WERI-Rb-1 (cell line): ENCODE measurements around the gene ZNFX1.

Experiments used
- DNase-seq: peaks from one replicate; pipeline ENCODE4 v3.0.0-alpha.2; 2020
- H3K27ac ChIP-seq: fragments of 250-450 bp; sonication (Bioruptor Pico); 2 replicates; pipeline ENCODE4 v1.5.1; 2020; ENCODE audit warnings: mild to moderate bottlenecking, moderate library complexity
- H3K27me3 ChIP-seq: fragments of 250-450 bp; sonication (Bioruptor Pico); 2 replicates; pipeline ENCODE4 v1.5.1; 2021; ENCODE audit warnings: mild to moderate bottlenecking, low read depth, moderate library complexity; ENCODE audit not compliant: insufficient read depth, severe bottlenecking
- H3K36me3 ChIP-seq: fragments of 250-450 bp; sonication (Bioruptor Pico); 2 replicates; pipeline ENCODE4 v1.5.1; 2020; ENCODE audit warnings: mild to moderate bottlenecking, moderate library complexity
- H3K4me3 ChIP-seq: 2 replicates; pipeline ENCODE4 v1.5.1; 2011; ENCODE audit warnings: low read depth, mild to moderate bottlenecking, control low read depth, low read length
- H3K9me3 ChIP-seq: fragments of 250-450 bp; sonication (Bioruptor Pico); 2 replicates; pipeline ENCODE4 v1.5.1; 2021; ENCODE audit warnings: mild to moderate bottlenecking, moderate library complexity; ENCODE audit not compliant: severe bottlenecking
- CTCF ChIP-seq: IDR thresholded peaks from 2 replicates; pipeline ENCODE4 v1.5.1; 2011; ENCODE audit warnings: low read depth, mild to moderate bottlenecking, control low read depth, inconsistent platforms, low read length

The ZNFX1 gene

DNA sequence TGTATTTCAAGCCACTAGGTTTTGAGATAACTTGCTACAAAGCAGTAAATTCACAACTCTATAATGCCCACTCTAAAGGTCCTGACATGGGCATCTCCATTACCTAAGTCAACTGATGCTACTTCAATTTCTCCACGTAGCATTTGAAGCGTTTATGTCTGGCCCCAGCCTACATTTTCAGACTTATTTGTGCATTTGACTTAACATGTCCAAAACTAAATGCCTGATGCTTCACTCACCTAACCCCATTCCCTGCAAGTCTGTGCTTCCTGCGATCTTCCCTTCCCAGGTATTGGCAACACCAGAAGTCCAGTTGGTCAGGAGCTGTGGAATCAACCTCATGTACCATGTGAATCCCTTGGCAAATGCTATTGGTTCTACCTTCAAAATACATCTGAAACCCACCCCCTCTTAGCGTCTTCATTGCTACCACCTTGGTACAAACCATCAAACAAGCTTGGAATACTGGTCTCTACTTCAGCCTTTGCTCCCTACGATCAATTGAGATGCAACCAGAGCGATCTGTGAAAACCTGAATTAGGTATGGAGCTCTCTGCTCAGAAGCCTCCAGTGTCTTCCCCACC, 12.8 kb upstream of the ZNFX1 start:
- H3K27ac ChIP-seq, result no peak overlapping the region
- H3K9me3 ChIP-seq, result no peaks in the 10 kb centered on the region
- H3K27me3 ChIP-seq, result no peaks in the 10 kb centered on the region
- TF ChIP-seq CTCF, result no peak
- no peak for DNase-seq
- H3K4me3 ChIP-seq, result no peak overlapping the region
- H3K36me3 ChIP-seq, result peaks cover 75% of the 10 kb centered on the region

GRCh38 chr20:49288784-49289696, 11.2 kb upstream of the ZNFX1 start:
- no peaks in the 10 kb centered on the region for H3K9me3 ChIP-seq
- DNase-seq, result no peak
- no peak overlapping the region for H3K27ac ChIP-seq
- TF ChIP-seq CTCF, result no peak
- peaks cover 86% of the 10 kb centered on the region for H3K36me3 ChIP-seq
- H3K4me3 ChIP-seq, result no peak overlapping the region
- H3K27me3 ChIP-seq, result no peaks in the 10 kb centered on the region

- DNase-seq, result no peak
- Histone ChIP-seq H3K9me3 (no peaks in the 10 kb centered on the region), H3K27me3 (no peaks in the 10 kb centered on the region), H3K27ac (no peak overlapping the region), H3K4me3 (no peak overlapping the region), H3K36me3 (peaks cover 94% of the 10 kb centered on the region)
- TF ChIP-seq CTCF, result no peak
Observed at GRCh38 chr20:49288250-49288751, 10.4 kb upstream of the ZNFX1 start.

DNA sequence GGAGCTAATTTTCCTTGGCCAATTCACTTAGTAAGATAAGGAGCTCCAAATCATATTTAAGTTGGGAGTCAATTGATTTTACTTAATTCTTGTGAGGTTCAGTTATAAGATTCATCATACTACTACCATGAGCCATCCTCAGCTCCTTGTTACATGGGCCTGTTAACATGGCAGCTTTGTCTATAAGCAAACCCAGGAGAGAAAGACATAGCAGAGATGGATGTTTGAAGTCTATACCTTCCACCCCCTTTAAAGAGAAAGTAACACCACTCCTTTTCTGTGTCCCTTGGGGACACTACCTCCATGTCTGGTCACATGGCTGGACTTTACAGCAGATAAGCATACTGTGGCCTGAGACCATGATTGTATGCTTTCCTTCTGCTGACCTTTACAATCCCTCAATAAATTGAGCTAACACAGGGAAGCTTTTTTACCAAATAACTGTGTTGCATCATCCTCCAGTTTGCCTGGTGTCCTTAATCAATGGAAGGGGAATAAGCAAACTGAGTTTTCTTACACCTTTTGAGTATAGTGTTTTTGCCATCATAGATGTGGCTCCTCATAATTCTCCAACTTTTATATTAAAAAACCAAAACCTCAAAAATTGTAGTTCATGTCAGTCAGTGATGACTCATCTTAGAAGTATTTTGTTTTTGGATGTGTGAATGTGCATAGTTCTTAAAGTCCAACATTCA, 9.8 kb upstream of the ZNFX1 start:
- Histone ChIP-seq H3K27ac (no peak overlapping the region), H3K9me3 (no peaks in the 10 kb centered on the region), H3K4me3 (no peak overlapping the region), H3K36me3 (peaks cover 99% of the 10 kb centered on the region), H3K27me3 (no peaks in the 10 kb centered on the region)
- DNase-seq, result no peak
- TF ChIP-seq CTCF, result no peak

GRCh38 chr20:49286689-49287551, 9.1 kb upstream of the ZNFX1 start:
- no peak for DNase-seq
- Histone ChIP-seq H3K4me3 (no peak overlapping the region), H3K36me3 (peaks cover 99% of the 10 kb centered on the region), H3K9me3 (no peaks in the 10 kb centered on the region), H3K27ac (no peak overlapping the region), H3K27me3 (no peaks in the 10 kb centered on the region)
- TF ChIP-seq CTCF, result no peak
